HG03354 (cell line): ENCODE data around the gene KNCN.

ENCODE experiments used
- ATAC-seq: cut with Tn5 transposase; IDR thresholded peaks from one replicate; pipeline ENCODE4 v1.9.1; 2021; ENCODE audit warnings: mild to moderate bottlenecking; ENCODE audit not compliant: unreplicated experiment, poor library complexity, severe bottlenecking

Gene KNCN

DNA sequence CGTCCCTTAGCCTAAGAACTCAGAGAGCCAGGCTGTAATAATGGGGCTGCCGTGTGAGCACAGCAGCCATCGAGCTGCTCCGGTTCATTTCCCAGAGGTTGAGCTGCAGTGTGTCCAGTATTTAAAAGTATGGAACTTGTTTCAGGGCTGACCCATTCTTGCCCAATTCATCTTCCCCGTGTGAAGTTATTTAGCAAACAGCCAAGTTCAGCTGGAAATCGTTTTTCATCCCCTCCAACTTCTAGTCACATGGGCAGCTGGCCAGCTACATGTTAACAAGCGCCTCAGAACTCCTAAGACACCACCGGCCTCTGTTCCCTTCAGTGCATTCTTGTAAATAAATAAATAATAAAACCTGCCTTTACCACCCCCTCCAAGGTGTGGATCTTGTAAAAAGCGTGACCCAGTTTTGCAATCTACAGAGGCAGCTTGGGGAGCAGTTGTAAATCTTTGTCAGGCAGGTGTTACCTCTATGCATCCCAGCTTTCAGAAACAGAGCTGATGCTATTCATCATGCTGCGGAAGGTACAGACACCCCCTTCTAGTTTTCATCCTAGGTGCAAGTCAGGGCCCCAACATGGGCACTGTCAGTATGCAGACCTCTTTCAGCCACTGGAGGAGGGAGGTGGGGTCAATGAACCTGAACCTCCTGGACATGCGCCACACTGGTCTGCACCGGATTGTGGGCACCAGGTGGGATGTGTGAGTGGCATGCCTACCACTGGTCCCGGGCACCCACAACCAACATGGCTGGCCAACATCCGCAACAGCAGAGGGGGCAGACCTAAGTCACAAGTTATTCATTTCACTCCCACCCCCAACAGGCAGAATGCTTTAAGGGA lies 18.7 kb upstream of the KNCN start:
- no peak for ATAC-seq

DNA sequence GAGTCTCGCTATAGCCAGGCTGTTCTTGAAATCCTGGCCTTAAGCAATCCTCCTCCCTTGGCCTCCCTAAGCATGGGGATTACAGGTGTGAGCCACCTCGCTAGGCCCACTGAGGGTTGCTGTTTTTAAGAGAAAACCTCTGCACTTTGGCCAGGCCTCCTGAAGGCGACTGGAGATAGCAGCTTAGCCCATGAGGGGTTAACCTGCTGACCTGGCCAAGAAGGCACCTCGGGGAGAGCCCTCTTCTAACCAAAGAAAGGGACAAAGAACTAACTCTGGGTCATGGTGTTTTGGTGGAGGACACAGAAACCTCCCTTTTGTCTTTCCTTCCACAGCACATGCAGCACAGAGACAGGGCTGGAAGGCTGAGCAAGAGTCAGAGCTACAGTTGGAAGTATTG lies 17.7 kb upstream of the KNCN start:
- no peak for ATAC-seq

DNA sequence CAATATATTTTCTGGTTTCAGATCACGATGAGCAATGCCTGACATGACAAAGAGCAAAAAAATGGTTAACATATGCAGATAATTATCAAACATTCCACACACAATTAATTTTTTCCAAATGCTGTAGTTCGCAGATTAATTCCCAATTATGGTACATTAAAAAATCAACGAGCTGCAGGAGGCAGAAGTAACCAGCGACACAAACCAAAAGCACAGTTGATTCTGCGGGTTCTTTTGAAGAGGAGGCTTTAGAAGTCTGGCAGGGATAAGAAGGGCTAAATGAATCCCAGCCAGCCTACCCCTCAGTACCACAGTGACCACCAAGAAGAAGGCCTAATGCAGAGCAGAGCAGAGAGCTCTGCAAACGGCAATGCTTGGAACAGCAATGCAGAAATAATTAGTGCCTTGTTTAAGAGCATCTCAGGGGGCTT lies 17.0 kb upstream of the KNCN start:
- no peak for ATAC-seq

DNA sequence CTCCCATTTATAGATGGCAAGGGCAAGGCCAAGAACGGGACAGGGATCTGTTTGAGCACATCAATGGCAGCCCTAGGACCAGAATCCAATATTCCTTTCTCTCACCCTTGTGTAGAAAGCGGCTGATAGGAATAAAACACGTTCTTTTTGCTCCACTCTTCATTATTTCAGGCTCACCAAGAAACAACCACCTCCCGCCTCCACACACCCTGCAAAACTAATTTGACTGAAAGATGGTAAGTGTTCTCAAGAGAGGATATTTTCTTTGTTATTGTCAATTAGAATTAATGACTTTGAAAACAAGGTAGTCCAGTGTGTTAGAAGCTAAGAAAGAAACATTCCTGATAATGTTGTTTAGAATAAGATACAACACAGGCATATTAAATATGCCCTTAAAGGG lies 11.9 kb upstream of the KNCN start:
- ATAC-seq = no peak

DNA sequence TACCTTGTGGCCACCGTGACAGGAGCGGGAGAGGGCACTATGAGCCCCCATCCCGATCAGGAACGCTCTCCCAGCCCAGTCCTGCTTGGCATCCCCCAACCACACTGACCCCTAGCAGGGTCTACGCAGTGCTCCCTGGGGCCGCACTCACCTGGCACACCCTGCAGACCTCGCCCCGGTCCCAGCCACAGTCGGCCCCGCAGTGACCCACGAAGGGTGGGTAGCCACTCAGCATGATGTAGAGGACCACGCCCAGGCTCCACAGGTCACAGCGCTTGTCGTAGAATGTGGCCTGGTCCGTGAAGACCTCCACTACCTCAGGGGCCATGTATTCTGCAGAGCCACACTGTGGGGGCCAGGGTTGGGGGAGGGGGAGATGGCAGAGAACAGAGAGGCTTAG lies 11.1 kb upstream of the KNCN start:
- no peak for ATAC-seq

DNA sequence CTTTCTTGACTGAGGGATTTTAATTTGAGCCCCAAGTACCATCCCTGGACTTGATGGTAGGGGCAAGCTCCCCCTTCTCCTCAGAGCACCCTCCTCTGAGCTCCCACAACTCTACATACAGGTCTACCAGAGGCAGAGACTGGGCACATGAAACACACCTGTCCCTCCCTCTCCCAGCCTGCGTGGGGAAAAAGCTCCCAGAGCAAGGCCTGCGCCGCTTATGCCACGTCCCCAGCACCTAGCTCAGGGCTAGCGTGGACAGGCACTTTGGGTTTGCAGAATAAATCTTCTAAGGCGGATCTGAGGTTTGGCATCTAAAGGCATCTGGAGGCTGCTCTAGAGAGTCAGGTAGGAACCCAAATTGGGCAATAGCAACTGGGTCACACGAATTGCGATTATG lies 7.5 kb upstream of the KNCN start:
- ATAC-seq = no peak

DNA sequence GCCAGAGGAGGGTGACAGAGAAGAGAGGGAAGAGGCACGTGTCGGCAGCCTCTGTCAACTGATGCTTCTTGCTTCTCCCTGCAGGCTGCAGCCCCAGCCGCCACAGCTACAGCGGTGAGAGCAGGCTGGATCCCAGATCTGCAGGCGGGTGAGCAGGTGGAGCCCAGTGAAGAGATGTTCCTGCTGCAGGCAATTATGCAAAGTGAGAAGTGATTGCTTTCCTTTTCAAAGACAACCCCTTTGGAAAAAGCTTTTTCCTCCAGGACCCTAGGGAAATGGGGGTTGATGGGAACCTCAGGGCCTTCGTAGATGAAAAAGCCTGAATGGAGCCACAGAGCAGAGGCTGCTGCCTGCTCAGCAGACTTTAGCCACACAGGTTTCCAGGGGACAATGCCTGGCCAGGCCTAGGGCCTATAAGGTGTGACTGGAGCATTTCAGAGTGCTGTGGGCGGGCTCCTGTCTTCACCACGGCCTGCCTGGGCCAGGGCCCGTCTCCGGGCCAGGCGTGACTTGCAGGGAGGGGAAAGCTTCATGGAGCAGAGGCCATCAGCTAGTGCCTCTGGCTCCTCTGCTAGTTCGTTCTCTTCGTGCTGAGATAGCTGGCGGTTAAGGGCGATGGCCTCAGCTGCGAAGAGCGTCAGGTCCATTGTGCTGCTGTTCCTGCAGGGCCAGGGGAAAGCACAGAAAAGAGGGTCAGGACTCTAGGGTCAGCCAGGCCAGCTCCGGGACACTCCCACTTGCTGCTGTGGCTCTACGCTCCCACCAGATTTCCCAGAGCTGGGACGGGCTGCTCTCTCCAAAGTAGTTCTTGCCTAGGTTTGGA lies 6.9 kb upstream of the KNCN start:
- ATAC-seq = no peak

DNA sequence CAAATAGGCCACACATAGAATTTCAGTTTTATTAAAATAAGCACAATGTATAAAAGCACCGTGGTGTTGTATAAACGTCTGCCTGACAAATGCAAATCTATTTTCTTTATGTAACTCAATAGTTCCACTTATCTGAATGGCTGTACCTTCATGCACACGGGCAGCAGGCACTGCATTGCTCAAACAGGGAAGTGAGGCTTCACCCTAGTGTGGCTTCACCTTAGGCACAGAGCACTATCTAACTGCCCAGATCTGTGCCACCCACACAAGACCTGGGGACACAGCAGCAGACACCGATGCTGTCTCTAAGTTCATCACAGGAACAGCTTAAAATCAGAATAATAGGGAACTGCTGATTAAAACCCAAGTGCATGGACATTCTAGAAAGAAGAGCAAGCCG lies 6.0 kb upstream of the KNCN start:
- no peak for ATAC-seq

DNA sequence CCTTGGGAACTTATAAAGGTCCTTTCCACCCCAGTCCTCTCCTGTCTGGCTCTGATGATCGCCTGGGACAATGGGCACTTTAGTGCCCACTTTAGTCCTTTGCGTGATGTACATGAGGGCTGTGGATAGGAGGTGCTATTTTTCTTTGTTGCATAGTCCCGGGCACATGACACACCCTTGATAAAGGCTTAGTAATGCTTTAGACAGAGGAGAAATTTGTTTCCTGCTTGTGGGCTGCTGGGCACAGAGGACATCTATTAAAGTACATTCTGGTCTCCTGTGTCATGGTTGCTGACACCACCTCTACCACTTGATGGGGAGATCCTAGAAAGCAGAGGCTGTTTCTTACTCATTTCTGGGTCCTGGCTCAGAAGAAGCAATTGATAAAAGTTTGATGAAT lies 5.4 kb upstream of the KNCN start:
- ATAC-seq = no peak

DNA sequence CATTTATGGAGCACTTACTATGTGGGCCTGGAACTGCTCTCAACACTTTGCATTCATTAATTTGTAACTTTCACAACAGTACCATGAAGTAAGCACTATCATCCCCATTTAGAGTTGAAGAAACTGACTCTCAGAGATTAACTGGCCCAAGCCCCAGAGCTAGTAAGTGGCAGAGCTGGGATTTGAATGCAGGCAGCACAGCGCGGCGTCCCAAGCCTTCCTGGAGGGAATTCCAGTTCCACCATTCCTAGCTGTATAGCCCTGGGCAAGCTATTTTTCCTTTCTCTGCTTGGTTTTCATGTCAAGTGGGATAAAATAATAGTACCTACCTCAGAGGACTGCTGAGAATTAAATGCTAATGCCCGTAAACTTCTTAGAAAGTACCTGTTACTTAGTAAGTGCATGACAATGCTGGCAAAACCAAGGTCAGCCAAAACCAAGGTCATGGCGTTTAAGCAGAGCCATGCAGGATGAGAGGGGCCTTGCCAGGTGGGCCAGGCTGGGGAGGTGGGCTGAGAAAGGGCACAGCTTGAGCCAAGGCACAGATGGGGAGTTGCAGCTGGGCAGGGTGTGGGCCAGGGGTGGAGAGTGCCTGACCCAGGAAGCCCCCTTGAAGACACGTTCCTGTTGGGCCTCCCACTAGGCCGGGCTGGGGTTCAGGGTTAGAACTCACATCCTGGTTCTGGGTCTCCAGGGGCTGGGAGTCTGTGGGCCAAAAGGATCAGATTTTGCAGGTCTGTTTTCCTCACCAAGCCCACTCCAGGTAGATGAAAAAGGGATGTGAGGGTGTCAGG lies 4.6 kb upstream of the KNCN start:
- no peak for ATAC-seq

DNA sequence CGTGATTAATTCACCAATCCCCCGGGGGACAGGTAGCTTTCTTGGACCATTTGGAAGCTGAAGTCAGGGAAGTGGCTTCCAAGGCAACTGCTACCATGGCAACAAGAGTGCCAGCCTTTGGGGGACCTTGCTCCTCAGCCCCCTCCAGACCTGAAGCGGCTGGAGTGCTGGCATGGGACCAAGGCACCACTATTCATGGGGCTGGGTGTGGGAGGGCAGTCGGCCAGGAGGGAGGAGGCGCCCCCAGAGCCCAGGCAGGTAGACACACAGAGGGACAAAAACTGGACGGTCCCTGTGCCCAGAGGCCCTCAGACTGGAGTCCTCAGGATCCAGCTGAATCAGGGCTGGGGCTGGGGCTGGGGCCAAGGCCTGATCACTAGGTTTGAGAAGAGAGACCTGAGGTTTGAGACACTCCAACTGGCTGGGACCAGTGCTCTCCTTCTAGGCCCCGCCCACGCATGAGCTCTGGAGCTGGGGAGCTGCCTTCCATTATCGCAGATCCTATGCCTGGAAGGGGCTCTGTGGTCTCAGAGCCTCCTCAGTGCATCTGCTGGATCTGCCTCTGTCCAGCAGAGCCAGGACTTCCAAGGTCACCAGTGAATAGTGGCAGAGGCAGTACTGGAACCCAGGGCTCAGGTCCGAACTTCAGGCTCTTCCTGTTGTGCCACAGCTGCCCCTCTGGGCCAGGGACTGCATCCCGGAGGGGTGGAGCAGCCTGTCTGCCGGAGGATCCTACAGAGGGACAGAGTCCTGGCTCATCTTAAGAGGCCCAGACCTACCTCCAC lies 3.3 kb upstream of the KNCN start:
- no peak for ATAC-seq

DNA sequence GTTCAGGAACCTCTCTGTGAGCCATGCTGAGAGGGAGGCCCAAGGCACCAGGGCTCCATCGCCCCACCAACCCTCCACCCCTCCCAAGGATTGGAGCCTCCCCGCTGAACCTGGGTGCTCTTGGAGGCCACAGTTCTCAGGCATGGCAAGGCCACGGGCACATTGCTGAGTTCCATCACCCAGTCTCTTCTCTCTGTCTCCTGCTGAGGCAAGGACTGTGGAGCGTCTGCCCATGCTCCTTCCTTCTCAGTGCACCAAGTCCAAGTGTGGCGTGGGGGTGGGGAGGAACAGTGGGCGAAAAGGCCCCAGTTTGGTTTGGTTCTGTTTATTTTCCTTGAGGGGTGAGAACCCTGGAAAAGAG lies 2.8 kb upstream of the KNCN start:
- no peak for ATAC-seq

DNA sequence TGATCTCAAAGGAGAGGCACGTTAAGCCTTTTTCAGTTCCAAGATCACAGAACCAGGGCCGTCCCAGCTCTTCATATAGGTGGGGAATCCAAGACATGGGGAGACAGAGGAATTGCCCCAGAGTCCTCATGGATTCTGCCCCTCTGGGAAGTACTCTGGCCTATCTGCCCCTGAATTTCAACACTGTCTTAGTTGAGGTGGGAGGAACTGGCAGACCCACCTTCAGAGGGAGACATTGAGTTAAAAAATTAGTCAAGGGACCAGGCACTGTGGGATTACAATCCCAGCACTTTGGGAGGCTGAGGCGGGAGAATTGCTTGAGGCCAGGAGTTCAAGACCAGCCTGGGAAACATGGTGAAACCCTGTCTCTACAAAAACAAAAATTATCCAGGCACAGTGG lies 2.1 kb upstream of the KNCN start:
- no peak for ATAC-seq

DNA sequence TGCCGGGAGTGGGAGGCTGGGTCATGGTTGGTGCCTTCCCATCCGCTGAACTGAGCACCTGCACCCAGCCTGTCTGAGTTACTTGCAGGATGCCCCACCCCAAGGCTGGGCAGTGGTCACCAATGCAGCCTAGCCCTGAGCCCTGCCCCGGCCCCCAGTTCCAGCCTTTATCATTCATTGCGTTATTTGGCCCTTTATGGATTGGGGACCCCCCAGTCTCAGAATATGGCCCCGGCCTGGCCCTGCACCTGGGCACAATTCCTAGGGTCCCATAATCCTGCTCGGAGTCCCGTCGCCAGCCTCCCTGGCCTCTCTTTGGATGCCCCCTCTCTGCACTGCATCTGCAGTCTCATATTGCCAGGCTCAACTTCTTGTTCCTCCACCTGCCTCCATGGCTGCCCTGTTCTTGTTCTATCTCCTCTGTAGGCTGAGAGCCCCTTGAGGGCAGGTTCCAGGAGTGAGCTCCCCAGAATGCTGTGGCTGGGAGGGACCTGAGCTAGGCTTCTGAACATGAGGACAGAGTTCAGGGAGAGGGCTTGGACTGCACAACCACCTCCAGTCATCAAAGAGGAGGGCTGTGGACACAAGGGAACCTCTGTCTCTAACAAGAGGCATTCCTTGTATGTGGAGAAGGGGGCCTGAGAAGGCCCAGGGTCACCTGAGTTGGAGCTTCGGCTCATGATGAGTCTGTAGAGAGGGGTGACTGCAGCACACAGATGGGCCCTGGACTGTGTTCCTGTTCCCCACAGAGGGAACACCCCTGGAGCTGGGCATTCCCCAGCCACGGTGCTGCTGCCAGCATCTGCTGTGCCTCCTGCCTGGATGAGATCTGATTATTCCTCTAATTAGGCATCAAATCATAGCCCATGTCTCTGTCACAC lies 1.1 kb upstream of the KNCN start:
- ATAC-seq = no peak

DNA sequence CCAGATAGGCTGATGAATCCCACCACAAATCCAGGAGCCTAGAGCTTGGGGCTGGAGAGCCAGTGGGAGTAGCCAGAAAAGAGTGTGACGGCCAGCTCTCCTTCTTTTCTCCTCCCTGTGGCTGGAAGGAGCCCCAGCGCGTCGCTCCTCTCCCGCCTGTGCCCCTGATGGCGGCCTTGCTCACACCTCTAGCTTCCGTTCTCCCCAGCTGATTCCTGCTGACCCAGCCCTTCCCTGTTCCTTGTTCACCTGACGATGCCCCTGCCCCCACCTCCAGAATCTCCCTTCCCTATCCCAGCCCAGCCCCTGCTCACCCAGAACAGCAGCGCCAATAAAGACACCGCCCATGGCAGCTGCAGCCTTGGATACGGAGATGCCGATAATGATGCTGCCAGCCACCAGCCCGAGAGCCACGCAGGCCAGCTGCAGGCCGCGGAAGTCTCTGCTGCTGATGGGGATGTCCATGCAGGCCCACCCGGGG lies 656 bp downstream of the KNCN start:
- ATAC-seq = no peak

DNA sequence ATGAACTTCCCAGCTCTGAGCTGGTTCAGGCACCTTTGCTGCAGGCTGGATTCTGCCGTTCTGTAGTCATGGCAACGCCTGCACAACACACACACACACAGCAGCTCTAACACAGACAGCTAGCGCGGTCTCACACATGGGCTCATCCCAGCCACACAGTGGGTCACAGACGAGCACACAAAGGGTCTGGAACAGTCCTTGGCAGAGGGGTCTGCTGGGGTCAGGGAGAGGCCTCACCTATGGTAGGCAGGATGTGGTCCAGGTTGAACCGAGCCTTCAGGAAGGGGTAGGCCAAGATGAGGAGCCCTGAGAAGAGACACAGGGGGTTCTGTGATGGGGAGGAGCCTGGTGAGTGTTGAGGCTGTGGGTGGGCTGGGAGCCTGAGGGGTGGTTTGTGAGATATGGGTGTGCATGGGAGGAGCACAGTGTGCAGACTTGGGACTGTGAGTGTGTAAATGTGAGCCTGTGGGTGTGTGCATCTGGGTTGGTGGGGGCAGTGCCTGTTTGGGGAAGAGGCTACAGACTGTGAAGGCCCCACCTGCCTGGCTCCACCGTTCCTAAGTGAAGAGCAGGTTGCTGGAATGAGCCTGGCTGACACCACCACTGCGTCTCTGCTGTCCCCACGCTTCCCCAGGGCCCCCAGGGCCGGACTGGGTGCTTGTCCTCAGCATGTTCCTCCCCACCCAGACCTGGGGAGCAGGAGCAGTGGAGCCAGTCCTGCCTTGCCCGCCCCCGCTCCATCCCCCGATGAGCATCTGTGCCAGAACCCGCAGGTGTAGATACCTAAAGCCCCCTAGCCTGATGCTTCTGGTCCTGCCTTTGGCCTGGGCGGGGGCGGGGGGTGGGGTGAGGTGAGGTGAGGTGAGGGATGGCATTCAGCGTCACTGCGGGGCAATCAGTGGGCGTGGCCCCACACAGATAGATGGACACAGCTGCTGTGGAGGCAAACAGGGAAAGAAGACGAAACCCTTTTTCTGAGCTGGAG lies 1.5 kb downstream of the KNCN start:
- ATAC-seq = peak; percentile 53
